GM11168 (cell line): ENCODE data around the gene SPRED1.

Experiments
- in situ Hi-C: fragments of 300-500 bp; cut with MboI; formaldehyde crosslinking; loops from one replicate; pipeline ENCODE4 v1.12.0; 2022; ENCODE audit warnings: low sequenced_read_pairs; ENCODE audit not compliant: unreplicated experiment

SPRED1 gene

DNA sequence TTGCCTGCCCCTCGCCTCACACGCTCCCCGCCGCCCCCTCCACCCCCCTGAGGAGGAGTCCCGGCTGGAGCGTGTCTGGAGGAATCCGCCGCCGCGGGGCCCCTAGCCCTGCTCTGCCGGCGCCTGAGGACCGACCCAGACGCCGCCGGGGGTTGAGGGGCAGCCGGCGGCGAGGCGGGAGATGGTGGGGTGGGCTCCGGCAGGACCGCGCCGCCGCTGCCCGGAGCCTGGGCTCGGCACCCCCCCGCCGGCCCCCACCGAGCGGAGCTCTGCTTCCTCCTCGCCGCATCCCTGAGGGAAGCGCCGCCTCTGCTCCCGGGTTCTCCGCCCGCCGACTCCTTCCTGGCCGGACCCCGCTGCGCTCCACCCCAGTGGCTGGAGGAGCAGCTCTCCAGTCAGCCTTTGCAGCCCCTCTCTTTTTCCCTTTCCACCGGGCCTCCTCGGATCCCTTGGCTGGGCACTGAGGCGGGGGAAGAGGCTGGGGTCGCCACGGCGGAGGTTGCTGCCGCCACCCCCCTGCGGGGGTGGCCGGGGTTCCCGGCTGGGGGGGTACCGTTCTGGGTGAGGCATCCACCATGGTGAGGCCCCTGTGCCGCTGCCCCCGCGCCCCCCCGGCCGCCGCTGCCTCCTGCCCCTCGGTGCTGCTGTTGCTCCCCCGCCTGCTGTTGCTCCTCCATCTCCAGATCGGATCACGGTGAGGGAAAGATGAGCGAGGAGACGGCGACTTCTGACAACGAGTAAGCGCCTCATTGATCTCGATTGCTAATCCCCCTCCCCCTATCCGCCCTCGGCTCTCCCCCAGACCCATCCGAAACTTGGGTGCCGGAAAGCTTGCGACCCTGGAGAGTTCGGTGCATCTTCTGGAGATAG is at the start of gene SPRED1:
Gene SPRED1, plus strand, starts transcription at position 356 of the 870 bp plus-strand sequence. Its CDS starts 350 bp downstream, at position 706.
- in situ Hi-C loops: loop anchor here (10.0 kb wide), 1 partner anchor 112 kb away; no protein-coding TSS in a partner anchor

DNA sequence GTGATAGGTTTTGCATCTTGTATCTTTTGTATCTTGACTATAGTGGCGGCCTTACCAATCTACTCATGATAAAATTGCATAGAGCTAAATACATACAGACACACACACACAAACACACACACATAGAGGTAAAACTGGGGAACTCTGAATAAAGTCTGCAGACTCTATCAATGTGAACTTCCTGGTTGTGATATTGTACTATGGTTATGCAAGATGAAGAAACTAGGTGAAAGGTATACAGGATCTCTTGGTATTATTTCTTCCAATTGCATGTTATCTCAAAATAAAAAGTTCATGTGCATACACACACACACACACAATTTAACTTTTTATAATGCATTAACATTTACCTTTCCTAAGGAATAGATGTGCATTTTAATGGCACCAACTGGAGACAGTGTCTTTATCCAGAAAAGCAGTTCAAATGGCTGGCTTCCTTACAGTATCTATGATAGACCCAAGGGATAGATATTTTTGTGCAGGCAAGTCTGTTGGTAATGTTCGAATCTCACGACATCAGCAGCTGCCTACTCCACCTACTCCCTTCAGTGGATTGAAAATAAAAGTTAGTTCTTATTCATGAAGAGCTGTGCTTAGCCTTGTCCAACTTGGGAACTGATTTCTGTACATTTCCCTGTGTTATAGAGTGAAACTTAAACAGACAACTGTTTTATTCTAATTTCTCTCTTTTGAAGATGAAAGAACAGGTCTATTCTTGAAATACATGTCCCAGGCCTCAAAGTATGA is 46.9 kb upstream of the SPRED1 start:
- in situ Hi-C loops: no loop called here

DNA sequence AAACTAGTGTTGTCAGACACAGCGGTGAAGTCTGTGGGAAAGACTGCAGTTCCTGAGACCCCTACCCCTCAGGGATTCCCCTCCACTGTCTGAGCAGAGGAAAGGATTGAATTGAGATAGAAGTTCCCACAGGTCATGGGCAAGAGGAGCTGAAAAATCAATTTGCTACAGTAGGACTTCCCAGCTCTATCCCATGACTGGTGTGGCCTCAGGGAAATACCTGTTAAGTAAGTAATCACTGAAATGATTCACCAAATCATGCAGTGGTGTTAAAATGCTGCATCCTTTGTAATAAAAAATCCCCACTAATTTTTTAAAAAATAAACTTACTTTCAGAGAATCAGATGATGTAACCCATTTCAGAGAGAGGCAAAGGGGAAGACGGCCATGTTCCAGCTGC is 45.0 kb upstream of the SPRED1 start:
- in situ Hi-C loops: no loop called here

DNA sequence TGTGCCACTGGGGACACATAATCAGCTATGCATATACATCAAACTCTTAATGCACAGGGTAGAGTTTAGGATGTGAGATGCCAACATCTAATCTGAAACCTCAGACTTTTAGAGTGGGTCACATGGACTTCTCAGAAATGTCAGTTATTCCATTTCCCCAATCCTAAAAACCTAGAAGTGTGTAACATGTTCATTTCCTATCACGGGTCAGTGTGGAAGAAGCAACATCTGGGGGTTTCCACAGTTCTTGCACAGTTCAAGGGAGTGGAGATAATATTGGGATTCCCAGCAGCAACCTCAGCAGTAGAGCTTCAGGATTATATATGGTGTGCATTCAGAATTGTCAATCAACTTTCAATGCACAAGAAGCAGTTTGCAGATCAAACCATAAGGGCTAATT is 44.4 kb upstream of the SPRED1 start:
- in situ Hi-C loops: no loop called here

DNA sequence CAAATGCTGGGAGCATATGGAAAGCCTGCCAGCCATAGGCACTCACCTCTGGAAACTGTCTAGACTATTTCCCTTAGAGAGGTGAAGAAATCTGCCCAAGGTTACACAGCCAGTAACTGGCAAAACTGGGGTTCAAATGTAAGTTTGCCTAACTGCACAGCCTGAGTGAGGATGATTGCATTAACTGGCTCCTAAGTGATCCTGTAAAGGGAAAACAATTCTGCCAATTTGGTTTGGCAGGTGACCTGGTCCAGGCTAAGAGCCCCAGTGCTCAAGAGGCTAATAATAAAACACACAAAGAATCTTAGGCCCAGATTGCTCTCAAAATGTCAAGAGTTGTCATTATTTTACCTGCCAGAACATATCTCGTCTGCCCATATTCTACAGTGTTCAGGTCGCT is 43.9 kb upstream of the SPRED1 start:
- in situ Hi-C loops: no loop called here

DNA sequence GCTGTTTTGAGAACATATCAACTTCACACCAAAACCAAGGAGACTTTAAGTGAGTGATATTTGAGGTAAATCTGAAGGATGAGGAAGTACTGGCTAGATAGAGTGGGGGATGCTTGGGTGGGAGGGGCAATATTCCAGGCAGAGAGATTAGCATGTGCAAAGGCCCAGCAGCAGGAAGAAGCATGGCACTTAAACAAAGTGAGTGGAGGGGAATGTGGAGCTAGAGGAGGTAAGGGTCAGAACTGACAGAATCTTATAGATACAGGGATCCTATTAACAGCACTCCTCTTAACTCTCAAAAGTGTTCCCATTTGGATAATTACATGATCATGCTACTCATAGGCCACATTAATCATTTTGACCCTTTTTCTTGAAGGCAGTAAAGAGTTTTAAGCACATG is 41.4 kb upstream of the SPRED1 start:
- in situ Hi-C loops: no loop called here

DNA sequence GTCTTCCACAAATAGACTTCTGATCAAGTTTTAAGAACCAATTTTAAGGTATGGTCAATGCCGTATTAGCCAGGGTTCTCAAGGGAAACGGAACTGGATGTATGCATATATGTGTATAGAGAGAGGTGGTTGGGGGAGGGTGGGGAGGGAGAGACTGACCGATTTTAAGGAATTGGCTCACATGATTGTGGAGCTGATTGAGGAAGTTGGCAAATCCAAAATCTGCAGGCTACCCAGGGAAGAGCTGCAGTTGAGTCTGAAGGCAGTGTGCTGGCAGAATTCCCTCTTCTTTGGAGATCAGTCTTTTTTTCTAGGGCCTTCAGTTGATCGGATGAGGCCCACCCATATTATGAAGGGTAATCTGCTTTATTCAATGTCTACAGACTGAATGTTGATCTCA is 40.8 kb upstream of the SPRED1 start:
- in situ Hi-C loops: no loop called here

DNA sequence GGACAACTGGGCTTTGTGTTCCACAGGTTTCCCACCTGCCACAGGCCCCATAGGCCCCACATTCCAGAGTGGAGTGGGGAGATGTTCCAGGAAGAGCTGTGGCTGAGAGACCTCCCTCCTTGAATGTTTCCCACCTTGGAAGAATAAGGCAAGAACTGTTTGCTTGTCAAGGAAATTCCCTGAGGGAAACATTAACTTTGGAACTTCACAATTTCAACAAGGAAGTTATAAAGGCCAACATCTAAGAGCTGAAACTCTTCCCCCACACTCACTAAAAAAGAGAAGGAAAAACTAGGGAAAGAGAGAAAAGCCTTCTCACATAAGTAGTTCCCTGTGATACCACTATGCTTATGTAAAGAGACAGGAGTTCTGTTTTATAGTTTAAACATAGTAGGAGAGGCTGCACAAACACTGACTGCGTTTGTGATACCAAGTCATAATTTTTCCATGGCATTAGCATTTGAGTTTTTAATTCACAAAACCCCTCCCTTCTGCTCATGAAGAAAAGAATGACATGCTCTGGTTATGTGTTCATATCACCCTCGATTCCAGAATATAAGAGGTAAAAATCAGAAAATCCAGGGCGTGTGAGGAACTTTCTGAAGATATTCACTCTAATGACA is 39.8 kb upstream of the SPRED1 start:
- in situ Hi-C loops: no loop called here

DNA sequence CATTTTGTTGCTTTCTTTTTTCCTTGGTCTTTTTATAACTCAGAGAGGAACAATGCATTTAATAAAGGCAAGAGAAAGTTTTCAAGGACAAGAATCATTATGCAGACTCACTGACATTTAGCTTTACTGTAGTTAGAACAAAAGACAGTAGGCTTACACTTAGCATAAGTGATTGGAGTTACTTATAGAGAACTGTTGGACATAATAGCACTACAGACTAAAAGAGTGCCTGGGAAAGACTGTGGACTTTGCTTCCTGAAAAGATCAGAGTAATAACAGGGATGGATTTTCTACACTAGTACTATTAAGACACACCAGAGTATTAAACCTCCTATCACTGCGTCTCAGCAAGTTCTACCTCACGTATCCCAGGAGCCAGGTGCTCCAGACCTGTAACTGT is 39.3 kb upstream of the SPRED1 start:
- in situ Hi-C loops: no loop called here

DNA sequence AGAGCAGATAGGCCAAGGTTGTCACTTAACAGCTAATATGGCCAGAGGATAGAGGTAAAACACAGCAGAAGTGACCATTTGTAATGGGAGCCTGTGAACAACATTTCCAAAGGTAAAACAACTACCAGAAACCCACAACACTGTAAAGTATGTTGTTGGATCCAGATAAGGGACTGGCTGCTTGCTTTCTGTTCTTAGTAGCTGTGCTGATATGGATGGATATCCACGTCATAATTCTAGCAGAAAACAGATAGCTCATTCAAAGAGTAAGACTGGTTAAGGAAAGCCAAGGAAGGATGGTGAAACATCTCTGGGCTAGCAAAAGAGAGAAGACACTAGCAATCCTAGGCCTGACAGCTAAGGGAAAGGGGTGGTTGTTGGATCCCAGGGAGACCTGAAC is 36.9 kb upstream of the SPRED1 start:
- in situ Hi-C loops: no loop called here

DNA sequence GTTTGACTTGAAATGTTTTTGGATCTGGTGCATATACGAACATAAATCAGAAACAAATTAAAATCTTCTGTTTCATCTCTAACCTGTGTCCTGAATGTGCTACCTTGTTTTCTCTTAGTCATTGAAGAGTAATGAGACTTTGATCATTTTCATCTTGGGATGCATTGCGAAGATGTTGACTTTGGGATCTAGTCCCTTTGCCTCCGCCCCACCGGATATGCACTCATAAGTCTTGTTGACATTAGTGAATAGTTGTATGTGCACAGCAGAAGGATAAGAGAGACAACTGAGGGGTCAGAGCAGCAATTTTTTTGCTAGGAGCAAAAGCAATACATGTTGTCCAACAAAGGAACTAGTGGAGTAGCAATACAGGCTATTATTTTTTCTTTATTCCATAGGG is 35.9 kb upstream of the SPRED1 start:
- in situ Hi-C loops: no loop called here

DNA sequence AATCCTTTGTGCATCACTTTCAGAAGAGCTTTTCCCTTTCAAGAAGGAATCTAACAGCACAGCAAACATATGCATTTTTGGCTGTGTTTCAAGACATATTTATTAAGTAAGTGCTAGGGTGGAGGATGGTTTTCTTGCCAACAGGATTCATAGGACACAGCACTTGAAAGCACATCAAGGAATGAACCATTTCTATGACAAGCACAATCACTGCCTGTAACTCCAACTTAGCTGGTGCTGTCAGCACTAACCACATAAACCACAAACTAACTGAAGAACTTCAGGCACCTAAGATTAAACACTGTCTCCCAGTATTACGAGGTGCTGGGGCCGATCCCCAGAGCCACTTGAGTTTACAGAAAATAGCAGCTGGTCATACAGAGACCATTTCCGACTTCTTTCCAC is 35.4 kb upstream of the SPRED1 start:
- in situ Hi-C loops: no loop called here

DNA sequence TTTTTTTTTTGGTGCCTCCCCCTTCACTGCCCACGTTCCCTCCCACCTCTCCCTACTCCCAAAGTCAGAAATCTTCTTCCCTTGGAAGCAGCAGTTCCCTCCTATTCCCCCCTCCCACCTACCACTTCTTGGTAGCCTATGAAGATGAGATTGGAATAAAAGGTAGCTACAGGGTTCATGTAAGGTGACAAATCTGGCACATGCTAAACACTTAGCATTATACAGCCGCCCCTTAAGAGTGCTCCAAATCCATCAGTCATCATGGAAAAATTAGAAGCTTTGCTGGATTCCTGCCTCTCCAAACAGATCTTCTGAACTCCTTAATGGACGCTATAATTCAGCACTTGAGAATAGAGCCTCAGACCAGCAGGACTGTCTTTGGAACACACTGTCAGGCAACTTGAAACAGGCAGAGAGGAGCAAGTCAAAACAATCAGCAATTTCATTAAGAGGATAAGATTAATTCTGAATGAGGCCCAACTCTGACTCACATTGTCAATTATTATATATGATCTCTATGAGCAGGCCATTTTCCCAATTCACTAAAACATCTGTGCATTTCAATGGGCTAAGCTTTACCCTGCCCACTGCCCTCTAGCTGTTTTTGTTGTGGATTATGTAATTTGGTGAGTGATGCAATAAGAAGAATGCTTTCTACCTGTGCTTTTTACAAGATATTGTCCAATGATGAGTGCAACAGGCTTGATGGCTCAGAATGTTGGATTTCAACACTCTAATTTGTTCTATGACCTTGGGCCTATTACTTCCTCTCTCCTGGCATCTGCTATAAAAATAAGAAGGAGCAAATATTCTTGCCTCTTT is 34.6 kb upstream of the SPRED1 start:
- in situ Hi-C loops: no loop called here

DNA sequence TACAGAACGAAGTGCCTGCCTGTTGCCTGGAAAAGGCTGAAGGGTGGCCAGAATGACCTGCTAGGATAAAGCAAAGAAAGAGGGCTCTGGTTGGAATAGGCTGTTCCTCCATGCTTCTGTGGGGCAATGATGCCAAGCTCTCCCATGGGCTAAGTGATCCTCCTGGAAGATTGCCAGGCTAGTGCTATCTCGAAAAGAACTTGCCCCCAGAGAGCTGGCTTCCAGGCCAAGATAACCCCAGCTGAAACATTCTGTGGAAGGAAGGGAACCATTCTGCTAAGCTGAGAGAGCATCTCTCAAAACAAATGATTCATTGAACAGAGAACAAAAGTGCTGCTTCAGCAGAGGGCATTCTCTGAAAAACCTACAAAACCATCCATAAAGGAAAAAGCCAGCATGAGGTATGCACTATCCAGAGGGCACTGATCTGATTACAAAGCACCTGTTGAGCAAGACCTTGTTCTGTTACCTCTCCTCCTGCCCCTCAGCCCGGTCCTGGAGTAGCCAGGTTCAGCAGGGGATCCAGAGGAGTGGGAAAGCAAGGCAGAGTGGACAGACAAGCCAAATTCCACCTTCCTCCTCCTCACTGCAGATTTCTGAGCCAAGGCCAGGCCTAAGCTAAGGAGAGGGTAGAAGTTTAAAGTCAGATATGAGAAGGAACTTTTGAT is 31.9 kb upstream of the SPRED1 start:
- in situ Hi-C loops: no loop called here

DNA sequence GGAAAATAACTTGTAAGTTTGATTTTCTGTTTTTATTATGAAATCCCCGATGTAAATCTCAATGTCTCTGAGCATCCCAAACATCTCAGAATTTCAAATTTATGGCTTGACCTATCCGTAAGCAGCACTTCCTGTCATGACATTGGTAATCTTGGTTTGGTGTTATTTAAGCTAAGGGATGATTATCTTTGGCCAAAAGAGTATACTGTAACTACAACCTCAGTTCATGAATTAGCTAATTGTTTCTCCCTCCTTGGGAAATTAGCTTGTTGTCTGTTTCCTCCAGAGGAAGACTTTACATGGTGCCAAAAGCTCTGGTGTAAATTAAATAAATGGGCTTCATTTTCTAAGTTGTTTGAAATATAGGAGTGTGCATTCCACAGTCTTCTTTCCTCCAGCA is 28.1 kb upstream of the SPRED1 start:
- in situ Hi-C loops: no loop called here

DNA sequence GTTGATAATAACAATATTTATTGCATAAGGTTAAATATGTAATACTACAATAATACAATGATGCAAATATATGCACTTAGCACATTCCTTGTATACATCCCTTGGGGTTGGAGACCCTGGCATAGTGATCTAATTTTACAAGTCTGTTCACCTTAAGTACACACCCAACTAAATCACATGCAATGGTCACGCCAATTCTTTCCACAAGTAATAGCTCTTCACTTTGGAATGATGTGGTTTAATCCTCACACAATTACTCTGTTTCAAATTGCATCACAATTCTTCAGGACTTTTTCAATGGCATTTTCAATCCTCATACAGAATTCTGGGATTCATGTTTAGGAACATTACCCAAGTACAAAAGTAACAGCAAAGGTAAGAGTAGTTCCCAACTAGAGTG is 27.3 kb upstream of the SPRED1 start:
- in situ Hi-C loops: no loop called here

DNA sequence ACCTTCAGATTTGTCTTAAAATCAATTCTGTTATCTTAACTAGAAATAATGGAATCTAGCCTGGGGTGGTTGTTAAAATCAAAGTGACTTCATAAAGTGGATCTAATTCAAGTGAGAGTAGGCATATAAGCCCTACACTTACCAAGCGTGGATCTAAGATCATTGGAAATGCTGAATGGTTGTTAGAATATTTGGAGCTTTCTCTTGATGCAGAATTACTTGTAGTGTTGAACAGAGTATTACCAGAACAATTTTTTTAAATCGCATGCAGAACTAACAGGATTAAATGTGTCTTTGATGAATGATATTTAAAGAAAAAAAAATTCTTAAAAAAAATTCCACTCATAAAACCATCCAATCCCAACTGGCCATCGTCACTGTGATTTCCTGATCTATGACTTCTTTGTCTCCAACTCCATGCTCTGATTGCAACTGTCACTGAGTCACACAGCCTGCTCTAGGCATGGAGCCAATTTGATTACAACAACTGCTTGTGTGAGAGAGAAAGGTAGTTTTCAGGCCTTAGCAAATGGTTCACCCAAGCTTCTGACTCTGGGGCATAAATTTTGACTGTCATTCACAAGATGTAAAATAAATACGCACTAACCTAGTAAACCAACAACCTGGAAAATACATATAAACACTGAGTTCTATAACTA is 25.9 kb upstream of the SPRED1 start:
- in situ Hi-C loops: no loop called here

DNA sequence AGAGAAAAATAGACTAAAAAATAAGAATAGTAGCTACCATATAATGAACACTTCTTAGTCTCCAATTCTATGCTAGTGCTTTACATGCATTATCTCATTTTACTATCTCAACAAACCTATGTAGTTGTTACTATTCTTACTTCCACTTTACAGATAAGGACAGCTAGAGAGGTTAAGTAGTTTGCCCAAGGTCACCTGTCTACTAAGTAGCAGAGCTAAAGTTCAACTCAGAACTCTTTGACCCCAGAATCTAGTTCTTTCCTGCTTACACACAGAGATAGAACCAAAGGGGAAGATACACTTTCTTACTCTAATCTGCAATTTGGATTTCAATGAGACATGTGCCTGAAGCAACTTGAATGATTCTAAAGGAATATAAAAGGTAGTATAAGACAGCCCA is 24.7 kb upstream of the SPRED1 start:
- in situ Hi-C loops: no loop called here

DNA sequence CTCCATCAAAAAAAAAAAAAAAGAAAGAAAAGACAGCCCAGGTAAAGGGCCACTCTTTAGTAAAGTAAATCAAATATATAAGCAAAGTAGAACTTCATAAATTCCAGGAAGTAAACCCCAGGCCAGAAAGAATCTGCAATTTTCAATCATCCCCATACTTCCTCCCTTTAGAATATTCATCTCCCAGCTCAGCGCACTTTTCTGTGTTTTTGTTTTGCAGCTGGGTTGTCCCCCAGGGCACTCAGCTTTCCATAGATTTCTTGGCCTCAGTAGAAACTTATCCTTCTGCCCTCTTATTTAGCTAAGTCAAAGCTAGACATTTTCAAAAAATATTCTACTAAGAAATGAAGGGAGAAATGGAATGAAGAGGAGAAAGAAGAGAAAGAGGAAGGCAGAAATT is 24.0 kb upstream of the SPRED1 start:
- in situ Hi-C loops: no loop called here
